GM12878 (cell line): Measurements from ENCODE around the gene MIXL1. TPM values are rescaled to one million over a fixed set of nuclear protein-coding genes. Genes with fewer than 3 reads are reported as not detected.

Experiments used
- ATAC-seq: fragments of 200-7000 bp; cut with Tn5 transposase; 3 replicates; pipeline ENCODE4 v1.9.1; 2020; ENCODE audit warnings: mild to moderate bottlenecking, moderate library complexity
- BruUV-seq: library from RNA; stranded (reverse); fragments of 400-500 nt; replicated peaks from 2 replicates; lab custom pipeline; 2021; lab: Mats Ljungman, UMichigan
- CTCF ChIA-PET: fragments of 300-600 bp; sonication (Branson Sonifier 250); formaldehyde crosslinking; extraction: SDS; loops from one replicate; lab custom pipeline; 2021; ENCODE audit warnings: inconsistent platforms; lab: Yijun Ruan, JAX
- POLR2A ChIA-PET: fragments of 350-600 bp; formaldehyde crosslinking; extraction: SDS; loops from one replicate; lab custom pipeline; 2021; ENCODE audit warnings: inconsistent platforms; lab: Charles Lee
- RAD21 ChIA-PET: fragments of 300-600 bp; sonication (Branson Sonifier 250); formaldehyde crosslinking; loops from one replicate; lab custom pipeline; 2023; ENCODE audit warnings: antibody characterized with exemption; ENCODE audit not compliant: unreplicated experiment; lab: Charles Lee
- SMC1A ChIA-PET: fragments of 300-600 bp; sonication (Branson Sonifier 250); formaldehyde crosslinking; loops from one replicate; lab custom pipeline; 2023; ENCODE audit not compliant: unreplicated experiment, uncharacterized antibody; lab: Charles Lee
- DNase-seq: peaks from one replicate; pipeline ENCODE4 v3.0.0-alpha.2; 2011; ENCODE audit warnings: low read depth, low spot score
- FAIRE-seq: peaks from 3 replicates; lab custom pipeline; 2011; peaks lifted over from hg19 to GRCh38; lab: Jason Lieb, UNC
- H2AFZ ChIP-seq: 2 replicates; pipeline ENCODE4 v1.6.0; 2011; ENCODE audit warnings: low read depth, low read length, control low read depth; ENCODE audit not compliant: control insufficient read depth
- H3K27ac ChIP-seq: 2 replicates; pipeline ENCODE4 v1.5.1; 2011; ENCODE audit warnings: control low read depth; ENCODE audit not compliant: control insufficient read depth, insufficient read depth
- H3K27me3 ChIP-seq, 2 experiments: replicated peaks in 1 of 2; 2 replicates each; pipeline versions ENCODE4 v1.6.0 to v1.6.1; 2011; ENCODE audit warnings: low read length in 1 of 2; ENCODE audit not compliant: control insufficient read depth in 2 of 2, insufficient read depth in 2 of 2
- H3K36me3 ChIP-seq, 2 experiments: 2 replicates each; pipeline ENCODE4 v1.5.1; 2011; ENCODE audit warnings: low read length in 1 of 2; ENCODE audit not compliant: control insufficient read depth in 2 of 2, insufficient read depth in 2 of 2
- H3K4me1 ChIP-seq: 2 replicates; pipeline ENCODE4 v1.6.1; 2011; ENCODE audit warnings: mild to moderate bottlenecking, low read length, moderate library complexity, mixed read lengths; ENCODE audit not compliant: control insufficient read depth, insufficient read depth
- H3K4me2 ChIP-seq: 2 replicates; pipeline ENCODE4 v1.6.0; 2011; ENCODE audit warnings: control low read depth; ENCODE audit not compliant: control insufficient read depth, insufficient read depth
- H3K4me3 ChIP-seq: fragments of 200-600 bp; sonication (generic); 2 replicates; pipeline ENCODE4 v1.5.1; 2016
- H3K79me2 ChIP-seq: 2 replicates; pipeline ENCODE4 v1.6.0; 2011; ENCODE audit warnings: low read length; ENCODE audit not compliant: control insufficient read depth, insufficient read depth
- H3K9ac ChIP-seq: 2 replicates; pipeline ENCODE4 v1.8.0; 2011; ENCODE audit warnings: low read length, control low read depth, mixed read lengths; ENCODE audit not compliant: control insufficient read depth, insufficient read depth
- H3K9me3 ChIP-seq: replicated peaks from 3 replicates; pipeline ENCODE4 v1.5.1; 2011; ENCODE audit warnings: mild to moderate bottlenecking, low read length; ENCODE audit not compliant: control insufficient read depth, insufficient read depth
- H4K20me1 ChIP-seq: 2 replicates; pipeline ENCODE4 v1.6.0; 2011; ENCODE audit not compliant: control insufficient read depth, insufficient read depth
- EED ChIP-seq: sonication (generic); IDR thresholded peaks from 2 replicates; pipeline ENCODE4 v1.6.1; 2016; ENCODE audit warnings: antibody characterized with exemption, low read depth
- ETV6 ChIP-seq, 2 experiments: fragments of 450-650 bp in 1 of 2; IDR thresholded peaks in 1 of 2; conservative IDR thresholded peaks in 1 of 2; 2 replicates each; pipeline ENCODE4 v1.6.1; 2014; ENCODE audit warnings: antibody characterized with exemption in 1 of 2, borderline replicate concordance in 1 of 2, low read depth in 1 of 2, mild to moderate bottlenecking in 1 of 2, moderate library complexity in 1 of 2
- IRF3 ChIP-seq: fragments of 450-650 bp; IDR thresholded peaks from 2 replicates; pipeline ENCODE4 v1.6.1; 2014; ENCODE audit warnings: mild to moderate bottlenecking
- NFIC ChIP-seq: IDR thresholded peaks from 2 replicates; pipeline ENCODE4 v1.6.1; 2012; ENCODE audit warnings: low read depth, mild to moderate bottlenecking, inconsistent platforms, low read length, moderate library complexity
- NR2C1 ChIP-seq: fragments of 450-650 bp; IDR thresholded peaks from 2 replicates; pipeline ENCODE4 v1.6.1; 2017; ENCODE audit warnings: antibody characterized with exemption, mild to moderate bottlenecking, moderate library complexity
- SMAD5 ChIP-seq: IDR thresholded peaks from 2 replicates; pipeline ENCODE4 v1.6.1; 2016; ENCODE audit warnings: antibody characterized with exemption, low read depth
- SP1 ChIP-seq: IDR thresholded peaks from one replicate; pipeline ENCODE4 v1.6.1; 2011; ENCODE audit warnings: low read depth, low read length
- ZNF274 ChIP-seq: IDR thresholded peaks from one replicate; pipeline ENCODE4 v1.8.0; 2011; ENCODE audit not compliant: insufficient read length, insufficient read depth
- WGBS: methylation state at CpG from one replicate; pipeline ENCODE4 v1.1.6; 2016; ENCODE audit warnings: low lambda C conversion rate; ENCODE audit not compliant: insufficient replicate concordance, insufficient coverage; ENCODE audit errors: missing lambda C conversion rate; 5-methylcytosine and 5-hydroxymethylcytosine counted together
- in situ Hi-C: fragments of 300-500 bp; cut with MboI; formaldehyde crosslinking; loops from 9 replicates; pipeline ENCODE4 v1.14.3; 2018; ENCODE audit warnings: mixed read lengths
- intact Hi-C: fragments of 100-400 bp; cut with micrococcal nuclease; formaldehyde crosslinking; loops from one replicate; pipeline ENCODE4 v1.14.2; 2022; ENCODE audit not compliant: unreplicated experiment
- polyA plus RNA-seq, 11 experiments: library from polyadenylated mRNA; depleted of rRNA in 4 of 11; unstranded in 6 of 11; stranded (reverse) in 5 of 11; fragments of >200 nt; fragmentation: Nextera tagmentation in 4 of 11; fragmentation: Illumina TruSeq in 1 of 11; extraction: Ambion mirVana in 4 of 11; extraction: Trizol in 1 of 11; gene quantifications; 1 replicate in 1 of 11; 2 replicates in 10 of 11; pipeline versions ENCODE4 v1.2.1 to v1.2.3, GENCODE V29; 2011 to 2016; ENCODE audit warnings: inconsistent platforms in 2 of 11, missing spikeins in 2 of 11, low read depth in 1 of 11
- total RNA-seq, 4 experiments: library from RNA; depleted of rRNA in 3 of 4; stranded (reverse); fragments of >200 nt in 3 of 4; fragmentation: Illumina TruSeq in 1 of 4; extraction: Trizol in 1 of 4; gene quantifications; 2 replicates each; pipeline versions ENCODE4 v1.2.1 to v1.2.3, GENCODE V29; 2013 to 2021

MIXL1 gene
- total and polyA plus RNA-seq, 10 of the 15 experiments (the other 5 are each of a cell fraction or from before 2014, with no cell fraction given), result 0.11 to 0.25 (median 0.20) TPM; not detected in 2

GRCh38 chr1:226207048-226207447 lies 16.4 kb upstream of the MIXL1 start:
- no TSS peak for BruUV-seq
- H3K4me1 ChIP-seq, result peaks cover 3% of the 10 kb centered on the region; the same call in 1 of the 2 replicates
- H3K27ac ChIP-seq, result no peak overlapping the region
- no peak overlapping the region for H3K4me2 ChIP-seq
- ATAC-seq, result no peak
- no peak for DNase-seq
- H3K79me2 ChIP-seq, result no peaks in the 10 kb centered on the region
- in situ Hi-C loops (no loop called here), intact Hi-C loops (no loop called here)
- WGBS, result 82% methylated on average over 5 of the region's 5 CpGs
- H2AFZ ChIP-seq, result no peak overlapping the region
- no peak overlapping the region for H3K4me3 ChIP-seq
- H3K27me3 ChIP-seq, result no peaks in the 10 kb centered on the region
- ChIA-PET POLR2A (no interaction called here), SMC1A (no interaction called here), CTCF (no interaction called here), RAD21 (no interaction called here)
- H3K9ac ChIP-seq, result no peak overlapping the region
- no peaks in the 10 kb centered on the region for H4K20me1 ChIP-seq
- H3K9me3 ChIP-seq, result no peaks in the 10 kb centered on the region
- FAIRE-seq, result no peak
- H3K36me3 ChIP-seq, result no peaks in the 10 kb centered on the region
- no peak for TF ChIP-seq NR2C1
- TF ChIP-seq EED, result no peak
- TF ChIP-seq IRF3, result no peak
- TF ChIP-seq NFIC, result no peak
- TF ChIP-seq ZNF274, result no peak
- TF ChIP-seq SMAD5, result no peak
- no peak for TF ChIP-seq ETV6 (conservative IDR thresholded peaks at IDR 0.05 in 1 of 2, IDR thresholded peaks at IDR 0.05 in 1 of 2; ENCODE audit: borderline replicate concordance in 1 of 2, low read depth in 1 of 2)
- TF ChIP-seq SP1, result no peak
